ENCODE data around the gene LGR5.

Gene LGR5

GRCh38 chr12:71399197-71399596, 40.4 kb upstream of the LGR5 start:
- no peak for TF ChIP-seq CTCF (IDR thresholded peaks at IDR 0.05; ENCODE audit: low read depth, low read length)
- no peak for TF ChIP-seq EZH2phosphoT487 (IDR thresholded peaks at IDR 0.05; ENCODE audit: low read depth)
- no peaks in the 10 kb centered on the region for H3K27me3 ChIP-seq (ENCODE audit: low read depth, low read length)
- no peaks in the 10 kb centered on the region for H4K20me1 ChIP-seq (ENCODE audit: insufficient read depth, low read length)

GRCh38 chr12:71400481-71400880, 39.1 kb upstream of the LGR5 start:
- no peaks in the 10 kb centered on the region for H3K79me2 ChIP-seq (ENCODE audit: low read length)
- no peaks in the 10 kb centered on the region for H4K20me1 ChIP-seq (ENCODE audit: insufficient read depth, low read length)
- H3K4me2 ChIP-seq (ENCODE audit: low read length): no peak overlapping the region
- H3K9ac ChIP-seq (ENCODE audit: low read length): no peak overlapping the region
- H3K27ac ChIP-seq (ENCODE audit: low read length): no peak overlapping the region
- peaks cover 7% of the 10 kb centered on the region for H3K4me1 ChIP-seq (ENCODE audit: low read length)
- no peaks in the 10 kb centered on the region for H3K27me3 ChIP-seq (ENCODE audit: low read depth, low read length)
- no peak for TF ChIP-seq EZH2phosphoT487 (IDR thresholded peaks at IDR 0.05; ENCODE audit: low read depth)
- TF ChIP-seq CTCF (IDR thresholded peaks at IDR 0.05; ENCODE audit: low read depth, low read length): no peak
- no peak overlapping the region for H2AFZ ChIP-seq (ENCODE audit: low read depth, low read length)
- no peaks in the 10 kb centered on the region for H3K36me3 ChIP-seq (replicated peaks; ENCODE audit: low read depth, low read length)
- H3K9me3 ChIP-seq (ENCODE audit: insufficient read depth, low read length): no peaks in the 10 kb centered on the region
- no peak overlapping the region for H3K4me3 ChIP-seq (ENCODE audit: low read length)

More at GRCh38 chr12:71399197-71399596, 40.4 kb upstream of the LGR5 start:
- H3K9ac ChIP-seq (ENCODE audit: low read length): no peak overlapping the region
- H3K27ac ChIP-seq (ENCODE audit: low read length): no peak overlapping the region
- no peak overlapping the region for H3K4me2 ChIP-seq (ENCODE audit: low read length)
- no peak overlapping the region for H3K4me3 ChIP-seq (ENCODE audit: low read length)
- H3K4me1 ChIP-seq (ENCODE audit: low read length): peaks cover 7% of the 10 kb centered on the region
- H2AFZ ChIP-seq (ENCODE audit: low read depth, low read length): no peak overlapping the region
- H3K36me3 ChIP-seq (replicated peaks; ENCODE audit: low read depth, low read length): no peaks in the 10 kb centered on the region
- no peaks in the 10 kb centered on the region for H3K79me2 ChIP-seq (ENCODE audit: low read length)
- no peaks in the 10 kb centered on the region for H3K9me3 ChIP-seq (ENCODE audit: insufficient read depth, low read length)

- TF ChIP-seq EZH2phosphoT487 (IDR thresholded peaks at IDR 0.05; ENCODE audit: low read depth) (no peak), CTCF (IDR thresholded peaks at IDR 0.05; ENCODE audit: low read depth, low read length) (no peak)
- Histone ChIP-seq H3K4me3 (ENCODE audit: low read length) (no peak overlapping the region), H3K9me3 (ENCODE audit: insufficient read depth, low read length) (no peaks in the 10 kb centered on the region), H3K27ac (ENCODE audit: low read length) (no peak overlapping the region), H3K4me2 (ENCODE audit: low read length) (no peak overlapping the region), H2AFZ (ENCODE audit: low read depth, low read length) (no peak overlapping the region), H3K9ac (ENCODE audit: low read length) (no peak overlapping the region), H4K20me1 (ENCODE audit: insufficient read depth, low read length) (no peaks in the 10 kb centered on the region), H3K36me3 (replicated peaks; ENCODE audit: low read depth, low read length) (no peaks in the 10 kb centered on the region), H3K4me1 (ENCODE audit: low read length) (no peaks in the 10 kb centered on the region), H3K27me3 (ENCODE audit: low read depth, low read length) (no peaks in the 10 kb centered on the region), H3K79me2 (ENCODE audit: low read length) (no peaks in the 10 kb centered on the region)
Observed at GRCh38 chr12:71405884-71406283, 33.7 kb upstream of the LGR5 start.

GRCh38 chr12:71407732-71408131, 31.9 kb upstream of the LGR5 start:
- no peaks in the 10 kb centered on the region for H3K36me3 ChIP-seq (replicated peaks; ENCODE audit: low read depth, low read length)
- no peak overlapping the region for H3K4me2 ChIP-seq (ENCODE audit: low read length)

More at GRCh38 chr12:71407732-71408131, 31.9 kb upstream of the LGR5 start:
- H3K27me3 ChIP-seq (ENCODE audit: low read depth, low read length): no peaks in the 10 kb centered on the region
- no peaks in the 10 kb centered on the region for H3K4me1 ChIP-seq (ENCODE audit: low read length)
- no peaks in the 10 kb centered on the region for H3K9me3 ChIP-seq (ENCODE audit: insufficient read depth, low read length)
- no peaks in the 10 kb centered on the region for H3K79me2 ChIP-seq (ENCODE audit: low read length)
- H2AFZ ChIP-seq (ENCODE audit: low read depth, low read length): no peak overlapping the region
- no peak overlapping the region for H3K4me3 ChIP-seq (ENCODE audit: low read length)
- H3K9ac ChIP-seq (ENCODE audit: low read length): no peak overlapping the region
- H4K20me1 ChIP-seq (ENCODE audit: insufficient read depth, low read length): no peaks in the 10 kb centered on the region
- TF ChIP-seq EZH2phosphoT487 (IDR thresholded peaks at IDR 0.05; ENCODE audit: low read depth) (no peak), CTCF (IDR thresholded peaks at IDR 0.05; ENCODE audit: low read depth, low read length) (no peak)
- no peak overlapping the region for H3K27ac ChIP-seq (ENCODE audit: low read length)

All from OCI-LY3 (cell line).